CD4-positive, alpha-beta T cell (primary cell): ENCODE data around the gene SMYD3. TPM values are rescaled to one million over a fixed set of nuclear protein-coding genes. Genes with fewer than 3 reads are reported as not detected.

Experiments used
- ATAC-seq: fragments of 200-7000 bp; cut with Tn5 transposase; one replicate; pipeline ENCODE4 v1.10.0; 2022; ENCODE audit warnings: mild to moderate bottlenecking; ENCODE audit not compliant: poor library complexity
- CTCF ChIA-PET: fragments of 350-600 bp; sonication (Branson Sonifier 250); formaldehyde crosslinking; loops from one replicate; lab custom pipeline; 2021; ENCODE audit warnings: antibody characterized with exemption, inconsistent platforms; lab: Charles Lee
- POLR2A ChIA-PET: fragments of 350-600 bp; sonication (Branson Sonifier 250); formaldehyde crosslinking; loops from one replicate; lab custom pipeline; 2021; ENCODE audit warnings: antibody characterized with exemption, inconsistent platforms; lab: Charles Lee
- DNase-seq, 14 experiments: peaks; one replicate each; pipeline ENCODE4 v3.0.0-alpha.2; 2013 to 2020; ENCODE audit warnings: mixed read lengths in 2 of 14
- H3K27ac ChIP-seq, 2 donors: one replicate each; pipeline versions ENCODE4 v1.5.1 to v1.7.0; 2013; ENCODE audit warnings: low read length in 2 of 2, low read depth in 1 of 2, mild to moderate bottlenecking in 1 of 2
- H3K27me3 ChIP-seq, 2 experiments: 1 replicate in 1 of 2; 2 replicates in 1 of 2; pipeline versions ENCODE4 v1.6.1 to v1.7.0; 2013; ENCODE audit warnings: low read length in 2 of 2, control low read depth in 1 of 2, mild to moderate bottlenecking in 1 of 2, moderate library complexity in 1 of 2; ENCODE audit not compliant: insufficient read depth in 2 of 2, control insufficient read depth in 1 of 2
- H3K36me3 ChIP-seq: one replicate; pipeline ENCODE4 v1.6.1; 2013; ENCODE audit warnings: low read length, control low read depth; ENCODE audit not compliant: insufficient read depth
- H3K4me1 ChIP-seq: one replicate; pipeline ENCODE4 v1.6.1; 2013; ENCODE audit warnings: low read length, control low read depth; ENCODE audit not compliant: insufficient read depth
- H3K4me3 ChIP-seq: one replicate; pipeline ENCODE4 v1.5.1; 2013; ENCODE audit warnings: mild to moderate bottlenecking, low read length, moderate library complexity
- H3K9me3 ChIP-seq, 2 experiments: 1 replicate in 1 of 2; 2 replicates in 1 of 2; pipeline versions ENCODE4 v1.6.1 to v1.7.0; 2013; ENCODE audit warnings: low read length in 2 of 2, mild to moderate bottlenecking in 2 of 2, control low read depth in 1 of 2, moderate library complexity in 1 of 2; ENCODE audit not compliant: control insufficient read depth in 1 of 2, insufficient read depth in 1 of 2
- H3K27ac Mint-ChIP-seq: one replicate; pipeline ENCODE4 v1.8.0; 2020; ENCODE audit warnings: mixed read lengths
- H3K27me3 Mint-ChIP-seq: one replicate; pipeline ENCODE4 v1.8.0; 2021; ENCODE audit warnings: mixed read lengths
- H3K36me3 Mint-ChIP-seq: one replicate; pipeline ENCODE4 v1.8.0; 2021; ENCODE audit warnings: low read depth, mixed read lengths
- H3K4me1 Mint-ChIP-seq: one replicate; pipeline ENCODE4 v1.8.0; 2021; ENCODE audit warnings: low read depth, mixed read lengths
- H3K4me3 Mint-ChIP-seq: one replicate; pipeline ENCODE4 v1.8.0; 2020; ENCODE audit warnings: mild to moderate bottlenecking, mixed read lengths
- H3K9me3 Mint-ChIP-seq: one replicate; pipeline ENCODE4 v1.8.0; 2020; ENCODE audit warnings: mixed read lengths
- CTCF ChIP-seq: fragments of 200-600 bp; IDR thresholded peaks from one replicate; pipeline ENCODE4 v1.8.0; 2022; ENCODE audit warnings: antibody characterized with exemption, mild to moderate bottlenecking
- intact Hi-C, 2 experiments: fragments of 100-400 bp; cut with DNase I in 1 of 2; cut with micrococcal nuclease in 1 of 2; formaldehyde crosslinking; loops; one replicate each; pipeline versions ENCODE4 v1.15.1 to v1.9.0; 2023 to 2025; cut with DNase I, micrococcal nuclease
- total RNA-seq, 174 experiments: library from RNA in 2 of 174; stranded (reverse) in 2 of 174; gene quantifications; one replicate each; pipeline ENCODE4 v1.2.3 and lab custom pipeline; 2021 to 2026

The SMYD3 gene
- total RNA-seq, 2 experiments from 2014 or later, result 18.8 to 19.6 TPM

GRCh38 chr1:246169019-246169418 lies 338.1 kb downstream of the SMYD3 start:
- ChIA-PET CTCF (interaction anchor here (0.7 kb wide), 1 partner anchor 312 kb away, joined by 4 read pairs; no protein-coding TSS in a partner anchor), POLR2A (no interaction called here)
- Histone ChIP-seq H3K27ac (no peak overlapping the region), H3K9me3 (no peaks in the 10 kb centered on the region), H3K36me3 (no peaks in the 10 kb centered on the region), H3K27me3 (no peaks in the 10 kb centered on the region), H3K4me1 (no peaks in the 10 kb centered on the region), H3K4me3 (no peak overlapping the region)
- Mint-ChIP-seq H3K36me3 (no peaks in the 10 kb centered on the region), H3K27ac (no peak overlapping the region), H3K4me3 (no peak overlapping the region), H3K27me3 (no peaks in the 10 kb centered on the region), H3K4me1 (no peaks in the 10 kb centered on the region), H3K9me3 (no peaks in the 10 kb centered on the region)
- no peak for ATAC-seq
- TF ChIP-seq CTCF, result no peak
- no peak for DNase-seq
- intact Hi-C loops, result no loop called here

GRCh38 chr1:246166841-246167240 lies 340.2 kb downstream of the SMYD3 start:
- ChIA-PET CTCF (no interaction called here), POLR2A (no interaction called here)
- intact Hi-C loops, result no loop called here
- H3K4me1 ChIP-seq, result no peaks in the 10 kb centered on the region
- H3K27ac ChIP-seq, result no peak overlapping the region
- Mint-ChIP-seq H3K27ac (no peak overlapping the region), H3K9me3 (no peaks in the 10 kb centered on the region), H3K36me3 (peaks cover 2% of the 10 kb centered on the region), H3K27me3 (no peaks in the 10 kb centered on the region), H3K4me1 (no peaks in the 10 kb centered on the region), H3K4me3 (no peak overlapping the region)
- TF ChIP-seq CTCF, result no peak
- H3K4me3 ChIP-seq, result no peak overlapping the region
- DNase-seq (no peak), ATAC-seq (no peak)
- H3K36me3 ChIP-seq, result no peaks in the 10 kb centered on the region
- no peaks in the 10 kb centered on the region for H3K9me3 ChIP-seq
- H3K27me3 ChIP-seq, result no peaks in the 10 kb centered on the region

DNA sequence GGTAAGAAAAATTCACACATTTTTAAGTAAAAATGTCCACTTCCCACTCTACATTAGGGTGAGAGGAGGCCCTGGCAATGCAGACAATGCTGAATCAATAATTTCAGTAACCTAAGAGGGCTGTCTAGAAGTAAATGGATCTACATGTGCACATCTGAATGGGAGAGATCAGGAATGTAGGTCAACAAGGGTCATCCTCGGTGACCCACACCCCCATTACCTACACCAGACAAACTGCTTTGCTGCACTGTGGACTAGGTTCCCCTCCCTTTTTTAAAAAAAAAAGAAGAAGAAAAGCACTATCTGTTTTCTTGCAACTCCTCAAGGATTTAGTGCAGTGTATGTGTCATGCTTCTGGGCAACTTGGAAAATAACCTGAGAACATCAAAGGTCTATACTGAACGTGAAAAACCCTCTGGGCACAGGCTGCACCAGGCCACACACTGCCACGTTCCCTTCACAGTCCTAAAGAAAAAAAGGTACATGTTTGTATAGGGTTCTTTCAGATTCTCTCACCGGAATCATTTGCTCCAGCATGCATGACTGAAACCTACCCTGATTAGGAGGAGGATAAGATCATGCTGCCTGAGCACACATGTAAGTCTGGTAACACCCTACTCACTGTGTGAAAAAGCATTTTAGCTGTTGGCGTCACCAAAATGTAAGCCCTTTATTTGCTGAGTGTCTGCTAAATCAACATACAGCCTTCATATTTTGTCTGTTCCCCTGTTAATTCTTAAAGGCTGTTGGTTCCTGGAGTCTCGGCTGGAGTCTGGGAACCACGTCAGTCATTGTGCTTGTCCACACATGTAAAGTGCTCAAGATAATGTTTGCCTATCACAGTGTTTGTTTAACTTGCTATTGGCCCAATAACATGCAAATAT lies 341.0 kb downstream of the SMYD3 start:
- H3K27me3 Mint-ChIP-seq, result no peaks in the 10 kb centered on the region
- H3K9me3 ChIP-seq, result no peaks in the 10 kb centered on the region
- H3K4me3 Mint-ChIP-seq, result no peak overlapping the region
- peaks cover 5% of the 10 kb centered on the region for H3K36me3 Mint-ChIP-seq
- H3K4me3 ChIP-seq, result no peak overlapping the region
- no peak overlapping the region for H3K27ac ChIP-seq
- H3K4me1 Mint-ChIP-seq, result no peaks in the 10 kb centered on the region
- no peaks in the 10 kb centered on the region for H3K27me3 ChIP-seq
- intact Hi-C loops, result no loop called here
- TF ChIP-seq CTCF, result no peak
- DNase-seq (no peak), ATAC-seq (no peak)
- POLR2A ChIA-PET, result no interaction called here
- no peaks in the 10 kb centered on the region for H3K4me1 ChIP-seq
- H3K27ac Mint-ChIP-seq, result no peak overlapping the region
- CTCF ChIA-PET, result no interaction called here
- no peaks in the 10 kb centered on the region for H3K36me3 ChIP-seq
- no peaks in the 10 kb centered on the region for H3K9me3 Mint-ChIP-seq
